Stimulated activated naive CD4-positive, alpha-beta T cell treated with Interleukin-2 at 50 U/mL for 16 hours (primary cell): Measurements from ENCODE around the gene CTXND2.
"Not testable (repeated sequence)": the region's sequence is repeated elsewhere in the genome, so short reads cannot be mapped to it uniquely, and the experiment has no call there.

Experiments used
- DNase-seq: peaks from one replicate; lab custom pipeline; 2025; lab: John Stamatoyannopoulos, UW

The CTXND2 gene

GRCh38 chr1:150893336-150893913 lies 6.5 kb downstream of the CTXND2 start:
- no peak for DNase-seq

- no peak for DNase-seq
These were observed 8.7 kb downstream of the CTXND2 start for GRCh38 chr1:150895618-150896017.

- not testable (repeated sequence) for DNase-seq
These were observed 12.9 kb downstream of the CTXND2 start for GRCh38 chr1:150899795-150900194.

- DNase-seq, result no peak
These were observed 15.4 kb downstream of the CTXND2 start for GRCh38 chr1:150902346-150902745.

- DNase-seq, result no peak
These were observed 15.8 kb downstream of the CTXND2 start for GRCh38 chr1:150902751-150903150.

- no peak for DNase-seq
These were observed 18.4 kb downstream of the CTXND2 start for GRCh38 chr1:150905301-150905700.

- no peak for DNase-seq
These were observed 19.4 kb downstream of the CTXND2 start for GRCh38 chr1:150906329-150906728.

GRCh38 chr1:150906813-150907212 lies 19.9 kb downstream of the CTXND2 start:
- no peak for DNase-seq

GRCh38 chr1:150909585-150910180 lies 22.7 kb downstream of the CTXND2 start:
- no peak for DNase-seq

- no peak for DNase-seq
These were observed 25.7 kb downstream of the CTXND2 start for GRCh38 chr1:150912623-150913022.

GRCh38 chr1:150917387-150917786 lies 30.5 kb downstream of the CTXND2 start:
- DNase-seq, result no peak

- DNase-seq, result peak; percentile 71
These were observed 35.6 kb downstream of the CTXND2 start for GRCh38 chr1:150922519-150922975.

GRCh38 chr1:150925080-150925479 lies 38.1 kb downstream of the CTXND2 start:
- no peak for DNase-seq

GRCh38 chr1:150926097-150926741 lies 39.3 kb downstream of the CTXND2 start, which contains the start of gene SETDB1:
Gene SETDB1, plus strand, starts transcription at chr1:150926363. Its CDS starts 1,352 bp downstream, at chr1:150927715.
- DNase-seq, result peak; percentile 92

- no peak for DNase-seq
These were observed 40.7 kb downstream of the CTXND2 start for GRCh38 chr1:150927624-150928023.

GRCh38 chr1:150928286-150928685 lies 41.4 kb downstream of the CTXND2 start:
- no peak for DNase-seq

- not testable (repeated sequence) for DNase-seq
These were observed 41.8 kb downstream of the CTXND2 start for GRCh38 chr1:150928775-150929174.

- DNase-seq, result no peak
These were observed 44.8 kb downstream of the CTXND2 start for GRCh38 chr1:150931773-150932172.

- no peak for DNase-seq
These were observed 57.9 kb downstream of the CTXND2 start for GRCh38 chr1:150944856-150945255.

GRCh38 chr1:150954708-150955107 lies 67.8 kb downstream of the CTXND2 start:
- DNase-seq, result no peak

- no peak for DNase-seq
These were observed 68.3 kb downstream of the CTXND2 start for GRCh38 chr1:150955280-150955679.

- DNase-seq, result no peak
These were observed 70.7 kb downstream of the CTXND2 start for GRCh38 chr1:150957666-150958065.

- DNase-seq, result no peak
These were observed 73.7 kb downstream of the CTXND2 start for GRCh38 chr1:150960646-150961045.
